ENCODE measurements around the gene PRDX1.
"Not testable (repeated sequence)": the region's sequence is repeated elsewhere in the genome, so short reads cannot be mapped to it uniquely, and the experiment has no call there.

The PRDX1 gene

GRCh38 chr1:45536886-45537285 is 15.2 kb upstream of the PRDX1 start:
- no peak for DNase-seq (ENCODE audit: low read depth in 1 of 2, low spot score in 1 of 2)

- DNase-seq (ENCODE audit: low read depth in 1 of 2, low spot score in 1 of 2): no peak
Observed at GRCh38 chr1:45535988-45536766, 14.5 kb upstream of the PRDX1 start.

GRCh38 chr1:45531873-45532272 is 10.2 kb upstream of the PRDX1 start:
- no peak for DNase-seq (ENCODE audit: low read depth in 1 of 2, low spot score in 1 of 2)

GRCh38 chr1:45530632-45531135 is 9.0 kb upstream of the PRDX1 start:
- DNase-seq (ENCODE audit: low read depth in 1 of 2, low spot score in 1 of 2): no peak

GRCh38 chr1:45526135-45526644 is 4.5 kb upstream of the PRDX1 start:
- DNase-seq (ENCODE audit: low read depth in 1 of 2, low spot score in 1 of 2): no peak

GRCh38 chr1:45523975-45524374 is 2.3 kb upstream of the PRDX1 start:
- DNase-seq (ENCODE audit: low read depth in 1 of 2, low spot score in 1 of 2): not testable (repeated sequence)

GRCh38 chr1:45523516-45523915 is 1.8 kb upstream of the PRDX1 start:
- DNase-seq (ENCODE audit: low read depth in 1 of 2, low spot score in 1 of 2): not testable (repeated sequence)

- no peak for DNase-seq (ENCODE audit: low read depth in 1 of 2, low spot score in 1 of 2)
Observed at GRCh38 chr1:45522324-45523104, 830 bp upstream of the PRDX1 start.

- not testable (repeated sequence) for DNase-seq (ENCODE audit: low read depth in 1 of 2, low spot score in 1 of 2)
Observed at GRCh38 chr1:45519774-45520173, 1.9 kb downstream of the PRDX1 start.

- no peak for DNase-seq (ENCODE audit: low read depth in 1 of 2, low spot score in 1 of 2)
Observed at GRCh38 chr1:45518910-45519309, 2.8 kb downstream of the PRDX1 start.

- DNase-seq (ENCODE audit: low read depth in 1 of 2, low spot score in 1 of 2): not testable (repeated sequence)
Observed at GRCh38 chr1:45518366-45518765, 3.3 kb downstream of the PRDX1 start.

- no peak for DNase-seq (ENCODE audit: low read depth in 1 of 2, low spot score in 1 of 2)
Observed at GRCh38 chr1:45516465-45516864, 5.2 kb downstream of the PRDX1 start.

GRCh38 chr1:45516036-45516435 is 5.6 kb downstream of the PRDX1 start:
- DNase-seq (ENCODE audit: low read depth in 1 of 2, low spot score in 1 of 2): no peak

- not testable (repeated sequence) for DNase-seq (ENCODE audit: low read depth in 1 of 2, low spot score in 1 of 2)
Observed at GRCh38 chr1:45513532-45514260, 8.0 kb downstream of the PRDX1 start.

- DNase-seq (ENCODE audit: low read depth in 1 of 2, low spot score in 1 of 2): peak in 1 of 2 donors; percentile 50
Observed at GRCh38 chr1:45512641-45513054, 9.0 kb downstream of the PRDX1 start.

- no peak for DNase-seq (ENCODE audit: low read depth in 1 of 2, low spot score in 1 of 2)
Observed at GRCh38 chr1:45510972-45511527, 10.6 kb downstream of the PRDX1 start.

GRCh38 chr1:45510036-45510971 is 11.4 kb downstream of the PRDX1 start:
- DNase-seq (ENCODE audit: low read depth in 1 of 2, low spot score in 1 of 2): no peak

GRCh38 chr1:45508295-45509151 is 13.2 kb downstream of the PRDX1 start:
- no peak for DNase-seq (ENCODE audit: low read depth in 1 of 2, low spot score in 1 of 2)

GRCh38 chr1:45507893-45508292 is 13.8 kb downstream of the PRDX1 start:
- no peak for DNase-seq (ENCODE audit: low read depth in 1 of 2, low spot score in 1 of 2)

Measured in activated CD4-positive, alpha-beta T cell treated with anti-CD3 and anti-CD28 coated beads, Interleukin-2, amount 50 U/mL, for 24 hours (primary cell).